Nephron progenitor cell (in vitro differentiated cells): Measurements from ENCODE around the gene SLC6A12.

Experiments used
- DNase-seq: peaks from one replicate; pipeline ENCODE4 v3.0.0; 2021
- H3K27ac Mint-ChIP-seq: 2 replicates; pipeline ENCODE4 v1.8.0; 2021; ENCODE audit warnings: mild to moderate bottlenecking, moderate library complexity, mixed read lengths
- H3K27me3 Mint-ChIP-seq: 2 replicates; pipeline ENCODE4 v1.8.0; 2021; ENCODE audit warnings: mild to moderate bottlenecking, low read depth, mixed read lengths; ENCODE audit not compliant: poor library complexity
- H3K36me3 Mint-ChIP-seq: 2 replicates; pipeline ENCODE4 v1.8.0; 2021; ENCODE audit warnings: low read depth, mixed read lengths
- H3K4me1 Mint-ChIP-seq: 2 replicates; pipeline ENCODE4 v1.8.0; 2021; ENCODE audit warnings: mixed read lengths
- H3K4me3 Mint-ChIP-seq: 2 replicates; pipeline ENCODE4 v1.8.0; 2021; ENCODE audit warnings: mild to moderate bottlenecking, moderate library complexity, mixed read lengths
- H3K9me3 Mint-ChIP-seq: 2 replicates; pipeline ENCODE4 v1.8.0; 2021; ENCODE audit warnings: mild to moderate bottlenecking, moderate library complexity, mixed read lengths
- CTCF ChIP-seq: fragments of 200-600 bp; sonication (generic); IDR thresholded peaks from 2 replicates; pipeline ENCODE4 v1.5.0; 2021; ENCODE audit warnings: antibody characterized with exemption

The SLC6A12 gene

GRCh38 chr12:233615-233968, 19.6 kb upstream of the SLC6A12 start:
- H3K36me3 Mint-ChIP-seq, result peaks cover 5% of the 10 kb centered on the region
- H3K9me3 Mint-ChIP-seq, result peaks cover 38% of the 10 kb centered on the region
- TF ChIP-seq CTCF, result no peak
- H3K4me1 Mint-ChIP-seq, result peaks cover 50% of the 10 kb centered on the region
- no peak overlapping the region for H3K4me3 Mint-ChIP-seq
- no peak for DNase-seq
- peaks cover 11% of the 10 kb centered on the region for H3K27me3 Mint-ChIP-seq
- peak overlapping the region; percentile 89 for H3K27ac Mint-ChIP-seq

- Mint-ChIP-seq H3K27me3 (peaks cover 11% of the 10 kb centered on the region), H3K9me3 (peaks cover 34% of the 10 kb centered on the region), H3K4me1 (peaks cover 56% of the 10 kb centered on the region), H3K4me3 (no peak overlapping the region), H3K27ac (peak overlapping the region; percentile 89), H3K36me3 (peaks cover 5% of the 10 kb centered on the region)
- no peak for TF ChIP-seq CTCF
- peak; percentile 37 for DNase-seq
Measured at GRCh38 chr12:232731-233614, 19.0 kb upstream of the SLC6A12 start.

GRCh38 chr12:230925-231671, 17.1 kb upstream of the SLC6A12 start:
- Mint-ChIP-seq H3K27me3 (peaks cover 12% of the 10 kb centered on the region), H3K36me3 (peaks cover 5% of the 10 kb centered on the region), H3K27ac (no peak overlapping the region), H3K9me3 (peaks cover 21% of the 10 kb centered on the region), H3K4me1 (peaks cover 64% of the 10 kb centered on the region), H3K4me3 (no peak overlapping the region)
- no peak for DNase-seq
- TF ChIP-seq CTCF, result no peak

GRCh38 chr12:229441-230191, 15.7 kb upstream of the SLC6A12 start:
- Mint-ChIP-seq H3K27ac (peak overlapping the region; percentile 17), H3K4me3 (peak overlapping the region; percentile 26), H3K27me3 (peaks cover 12% of the 10 kb centered on the region), H3K9me3 (peaks cover 6% of the 10 kb centered on the region), H3K4me1 (peaks cover 70% of the 10 kb centered on the region), H3K36me3 (no peaks in the 10 kb centered on the region)
- TF ChIP-seq CTCF, result no peak
- DNase-seq, result no peak

- Mint-ChIP-seq H3K4me3 (no peak overlapping the region), H3K9me3 (peaks cover 3% of the 10 kb centered on the region), H3K27me3 (peaks cover 17% of the 10 kb centered on the region), H3K4me1 (peaks cover 68% of the 10 kb centered on the region), H3K36me3 (no peaks in the 10 kb centered on the region), H3K27ac (no peak overlapping the region)
- no peak for TF ChIP-seq CTCF
- no peak for DNase-seq
Measured at GRCh38 chr12:228846-229200, 14.9 kb upstream of the SLC6A12 start.
